A673 (cell line): ENCODE results near the gene HAPLN2. TPM values are rescaled to one million over a fixed set of nuclear protein-coding genes. Genes with fewer than 3 reads are reported as not detected.
"Not testable (repeated sequence)": the region's sequence is repeated elsewhere in the genome, so short reads cannot be mapped to it uniquely, and the experiment has no call there.

Experiments used
- BruUV-seq: library from RNA; stranded (reverse); fragments of 400-500 nt; replicated peaks from 2 replicates; lab custom pipeline; 2021; lab: Mats Ljungman, UMichigan
- CTCF ChIA-PET: fragments of 300-600 bp; sonication (Branson Sonifier 250); formaldehyde crosslinking; loops from one replicate; lab custom pipeline; 2022; ENCODE audit warnings: antibody characterized with exemption; lab: Charles Lee
- POLR2A ChIA-PET: fragments of 300-600 bp; sonication (Branson Sonifier 250); formaldehyde crosslinking; loops from one replicate; lab custom pipeline; 2022; ENCODE audit warnings: antibody characterized with exemption; ENCODE audit not compliant: low non-redundant PET; lab: Charles Lee
- DNase-seq: peaks from one replicate; pipeline ENCODE4 v3.0.0-alpha.2; 2015; ENCODE audit warnings: low spot score
- H3K27ac ChIP-seq: fragments of 200-600 bp; sonication (generic); 2 replicates; pipeline ENCODE4 v1.5.1; 2016; ENCODE audit warnings: mixed run types, low read depth, mild to moderate bottlenecking, mixed read lengths, antibody characterized with exemption, low read length; ENCODE audit not compliant: poor library complexity, severe bottlenecking
- H3K27me3 ChIP-seq: fragments of 200-600 bp; sonication (generic); replicated peaks from 2 replicates; pipeline ENCODE4 v1.6.1; 2017; ENCODE audit warnings: mixed run types, low read depth, mild to moderate bottlenecking, mixed read lengths, antibody characterized with exemption, low read length; ENCODE audit not compliant: insufficient read depth, poor library complexity
- H3K36me3 ChIP-seq: fragments of 200-600 bp; sonication (generic); 2 replicates; pipeline ENCODE4 v1.6.1; 2016; ENCODE audit warnings: mixed run types, mild to moderate bottlenecking, mixed read lengths, antibody characterized with exemption, low read length; ENCODE audit not compliant: insufficient read depth, poor library complexity, severe bottlenecking
- H3K4me1 ChIP-seq: fragments of 200-600 bp; sonication (generic); 2 replicates; pipeline ENCODE4 v1.6.1; 2017; ENCODE audit warnings: mixed run types, mild to moderate bottlenecking, mixed read lengths, antibody characterized with exemption, low read length; ENCODE audit not compliant: insufficient read depth, poor library complexity, severe bottlenecking
- H3K4me3 ChIP-seq: fragments of 200-600 bp; sonication (generic); 2 replicates; pipeline ENCODE4 v1.5.1; 2016; ENCODE audit warnings: low read depth, mixed run types, mild to moderate bottlenecking, mixed read lengths, low read length; ENCODE audit not compliant: poor library complexity, severe bottlenecking
- H3K9me3 ChIP-seq: fragments of 200-600 bp; sonication (generic); 2 replicates; pipeline ENCODE4 v1.6.1; 2016; ENCODE audit warnings: mixed run types, low read depth, mild to moderate bottlenecking, mixed read lengths, antibody characterized with exemption, low read length; ENCODE audit not compliant: poor library complexity, severe bottlenecking
- CTCF ChIP-seq: fragments of 300-800, 200-600 bp; sonication (generic); conservative IDR thresholded peaks from 2 replicates; pipeline ENCODE4 v1.5.1; 2017; ENCODE audit warnings: low read depth, mild to moderate bottlenecking, antibody characterized with exemption, low read length, moderate library complexity, mixed read lengths
- EZH2 ChIP-seq: fragments of 200-600 bp; sonication (generic); IDR thresholded peaks from 2 replicates; pipeline ENCODE4 v1.6.1; 2017; ENCODE audit warnings: borderline replicate concordance, low read depth, mild to moderate bottlenecking, mixed read lengths, antibody characterized with exemption, low read length; ENCODE audit not compliant: poor library complexity, severe bottlenecking
- intact Hi-C: fragments of 100-400 bp; cut with micrococcal nuclease; formaldehyde crosslinking; loops from one replicate; pipeline ENCODE4 v1.10.0; 2022; ENCODE audit not compliant: unreplicated experiment
- total RNA-seq: library from RNA; stranded (reverse); gene quantifications from 2 replicates; pipeline ENCODE4 v1.2.3, GENCODE V29; 2021

HAPLN2 gene
- total RNA-seq, 1 experiment from 2014 or later, result not detected

GRCh38 chr1:156602557-156602993 lies 16.6 kb upstream of the HAPLN2 start:
- H3K4me1 ChIP-seq, result peaks cover 9% of the 10 kb centered on the region
- CTCF ChIA-PET, result interaction anchor here (0.7 to 2.0 kb wide), 3 partner anchors 11 to 259 kb away, joined by 3 to 14 read pairs (median 9); partner anchors contain the start of gene NAXE
- POLR2A ChIA-PET, result no interaction called here
- TF ChIP-seq CTCF (peak; percentile 70), EZH2 (no peak)
- H3K36me3 ChIP-seq, result peaks cover 15% of the 10 kb centered on the region
- H3K4me3 ChIP-seq, result no peak overlapping the region
- H3K27ac ChIP-seq, result no peak overlapping the region
- intact Hi-C loops, result no loop called here
- no TSS peak for BruUV-seq
- H3K9me3 ChIP-seq, result no peaks in the 10 kb centered on the region
- no peaks in the 10 kb centered on the region for H3K27me3 ChIP-seq
- peak; percentile 64 for DNase-seq

DNA sequence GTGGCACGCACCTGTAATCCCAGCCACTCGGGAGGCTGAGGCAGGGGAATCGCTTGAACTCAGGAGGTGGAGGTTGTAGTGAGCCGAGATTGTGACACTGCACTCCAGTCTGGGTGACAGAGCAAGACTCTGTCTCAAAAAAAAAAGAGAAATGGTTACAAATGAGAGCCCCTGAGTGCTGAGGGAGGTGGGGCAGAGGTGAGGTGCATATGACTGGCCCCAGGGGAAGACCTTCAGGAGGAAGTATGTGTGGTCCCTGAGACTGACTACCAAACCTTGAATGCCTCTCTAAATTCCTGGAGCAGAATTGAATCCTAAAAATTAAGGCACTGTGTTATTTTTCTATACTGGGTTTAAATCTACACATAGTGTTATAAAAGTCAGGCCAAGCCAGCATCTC lies 11.9 kb upstream of the HAPLN2 start:
- H3K27ac ChIP-seq, H3K36me3 ChIP-seq, DNase-seq, BruUV-seq, H3K4me1 ChIP-seq, H3K9me3 ChIP-seq, POLR2A ChIA-PET, CTCF ChIA-PET, H3K27me3 ChIP-seq, H3K4me3 ChIP-seq: not testable (repeated sequence)
- intact Hi-C loops, result loop anchor here (5.0 kb wide), 1 partner anchor 225 kb away; no protein-coding TSS in a partner anchor

- TF ChIP-seq CTCF, result peak; percentile 83
- no peak for TF ChIP-seq EZH2
Measured at GRCh38 chr1:156608036-156608674, 11.1 kb upstream of the HAPLN2 start.

More at GRCh38 chr1:156608036-156608674, 11.1 kb upstream of the HAPLN2 start:
- H3K9me3 ChIP-seq, result no peaks in the 10 kb centered on the region
- no peaks in the 10 kb centered on the region for H3K36me3 ChIP-seq
- POLR2A ChIA-PET, result interaction anchor here (1.0 kb wide), 1 partner anchor 58 kb away, joined by 3 read pairs; no protein-coding TSS in a partner anchor
- H3K27ac ChIP-seq, result no peak overlapping the region
- no peaks in the 10 kb centered on the region for H3K4me1 ChIP-seq
- CTCF ChIA-PET, result interaction anchor here (1.0 to 1.8 kb wide), 4 partner anchors 16 to 223 kb away, joined by 3 to 15 read pairs (median 6); no protein-coding TSS in a partner anchor
- no peaks in the 10 kb centered on the region for H3K27me3 ChIP-seq
- intact Hi-C loops, result loop anchor here (5.0 kb wide), 1 partner anchor 226 kb away; no protein-coding TSS in a partner anchor
- H3K4me3 ChIP-seq, result no peak overlapping the region
- DNase-seq, result peak; percentile 80
- no TSS peak for BruUV-seq
